WTC11 (cell line): ENCODE data around the gene PTPRG. TPM values are rescaled to one million over a fixed set of nuclear protein-coding genes. Genes with fewer than 3 reads are reported as not detected.

Experiments used
- ATAC-seq: fragments of 200-7000 bp; cut with Tn5 transposase; 2 replicates; pipeline ENCODE4 v1.10.0; 2021; ENCODE audit warnings: mild to moderate bottlenecking, moderate library complexity
- CTCF ChIA-PET: fragments of 300-600 bp; sonication (Branson Sonifier 250); formaldehyde crosslinking; loops from one replicate; lab custom pipeline; 2021; ENCODE audit warnings: antibody characterized with exemption; lab: Charles Lee
- POLR2A ChIA-PET: fragments of 350-600 bp; sonication (Branson Sonifier 250); formaldehyde crosslinking; loops from one replicate; lab custom pipeline; 2021; ENCODE audit warnings: antibody characterized with exemption; lab: Charles Lee
- DNase-seq: peaks from one replicate; pipeline ENCODE4 v3.0.0; 2021; ENCODE audit warnings: low spot score
- H3K27ac Mint-ChIP-seq: 2 replicates; pipeline ENCODE4 v1.8.0; 2021; ENCODE audit warnings: mixed read lengths
- H3K27me3 Mint-ChIP-seq: 2 replicates; pipeline ENCODE4 v1.8.0; 2021; ENCODE audit warnings: low read depth, mild to moderate bottlenecking, moderate library complexity, mixed read lengths
- H3K36me3 Mint-ChIP-seq: 2 replicates; pipeline ENCODE4 v1.8.0; 2021; ENCODE audit warnings: mixed read lengths
- H3K4me1 Mint-ChIP-seq: 2 replicates; pipeline ENCODE4 v1.8.0; 2022; ENCODE audit warnings: mixed read lengths
- H3K4me3 Mint-ChIP-seq: 2 replicates; pipeline ENCODE4 v1.8.0; 2021; ENCODE audit warnings: mild to moderate bottlenecking, moderate library complexity, mixed read lengths
- H3K9me3 Mint-ChIP-seq: 2 replicates; pipeline ENCODE4 v1.8.0; 2021; ENCODE audit warnings: mixed read lengths
- ATF1 ChIP-seq: sonication (generic); formaldehyde crosslinking; IDR thresholded peaks from 2 replicates; pipeline ENCODE4 v1.8.1; 2023; ENCODE audit warnings: mild to moderate bottlenecking, moderate library complexity, missing genetic modification reagents
- ELF4 ChIP-seq: sonication (generic); formaldehyde crosslinking; IDR thresholded peaks from 2 replicates; pipeline ENCODE4 v1.8.1; 2022; ENCODE audit warnings: low read depth, mild to moderate bottlenecking, moderate library complexity, missing genetic modification reagents
- ETV6 ChIP-seq: sonication (generic); formaldehyde crosslinking; IDR thresholded peaks from 2 replicates; pipeline ENCODE4 v1.8.1; 2022; ENCODE audit warnings: mild to moderate bottlenecking, missing genetic modification reagents
- FOXJ3 ChIP-seq: sonication (generic); formaldehyde crosslinking; IDR thresholded peaks from 2 replicates; pipeline ENCODE4 v1.9.0; 2021; ENCODE audit warnings: missing genetic modification reagents, mild to moderate bottlenecking, borderline replicate concordance
- JAZF1 ChIP-seq: fragments of 250-450 bp; sonication (Bioruptor Pico); IDR thresholded peaks from 2 replicates; pipeline ENCODE4 v1.9.0; 2021; ENCODE audit warnings: moderate library complexity, mild to moderate bottlenecking, inconsistent platforms
- KAT7 ChIP-seq: sonication (generic); formaldehyde crosslinking; IDR thresholded peaks from 2 replicates; pipeline ENCODE4 v1.8.1; 2023; ENCODE audit warnings: missing genetic modification reagents, mild to moderate bottlenecking, borderline replicate concordance
- MXD4 ChIP-seq: fragments of 250-450 bp; sonication (Bioruptor Pico); IDR thresholded peaks from 2 replicates; pipeline ENCODE4 v1.8.0; 2021; ENCODE audit warnings: mild to moderate bottlenecking, moderate library complexity, borderline replicate concordance
- MYBL2 ChIP-seq: sonication (generic); formaldehyde crosslinking; IDR thresholded peaks from 2 replicates; pipeline ENCODE4 v1.8.1; 2023; ENCODE audit warnings: mild to moderate bottlenecking, moderate library complexity, missing genetic modification reagents
- NFYB ChIP-seq: sonication (generic); formaldehyde crosslinking; conservative IDR thresholded peaks from 2 replicates; pipeline ENCODE4 v1.8.0; 2022; ENCODE audit warnings: low read depth, missing genetic modification reagents
- NR2C2 ChIP-seq: sonication (generic); formaldehyde crosslinking; IDR thresholded peaks from 2 replicates; pipeline ENCODE4 v1.8.0; 2022; ENCODE audit warnings: mild to moderate bottlenecking, missing genetic modification reagents
- RORB ChIP-seq: fragments of 250-450 bp; sonication (Bioruptor Pico); IDR thresholded peaks from 2 replicates; pipeline ENCODE4 v1.9.0; 2021; ENCODE audit warnings: mild to moderate bottlenecking
- SOX15 ChIP-seq: fragments of 250-450 bp; sonication (Bioruptor Pico); IDR thresholded peaks from 2 replicates; pipeline ENCODE4 v1.9.0; 2021; ENCODE audit warnings: mild to moderate bottlenecking
- ZBTB21 ChIP-seq: sonication (generic); formaldehyde crosslinking; IDR thresholded peaks from 2 replicates; pipeline ENCODE4 v1.8.1; 2023; ENCODE audit warnings: mild to moderate bottlenecking, missing genetic modification reagents, borderline replicate concordance
- ZNF121 ChIP-seq: sonication (generic); formaldehyde crosslinking; IDR thresholded peaks from 2 replicates; pipeline ENCODE4 v1.8.0; 2023; ENCODE audit warnings: missing genetic modification reagents
- ZNF138 ChIP-seq: sonication (generic); formaldehyde crosslinking; conservative IDR thresholded peaks from 2 replicates; pipeline ENCODE4 v1.8.1; 2022; ENCODE audit warnings: mild to moderate bottlenecking, moderate library complexity, missing genetic modification reagents
- ZNF396 ChIP-seq: fragments of 250-450 bp; sonication (Bioruptor Pico); IDR thresholded peaks from 2 replicates; pipeline ENCODE4 v1.8.0; 2021; ENCODE audit warnings: mild to moderate bottlenecking, moderate library complexity, borderline replicate concordance
- ZNF425 ChIP-seq: fragments of 250-450 bp; sonication (Bioruptor Pico); conservative IDR thresholded peaks from 2 replicates; pipeline ENCODE4 v1.9.0; 2021; ENCODE audit warnings: mild to moderate bottlenecking
- ZNF512 ChIP-seq: sonication (generic); formaldehyde crosslinking; IDR thresholded peaks from 2 replicates; pipeline ENCODE4 v1.8.1; 2022; ENCODE audit warnings: missing genetic modification reagents, borderline replicate concordance
- total RNA-seq: library from RNA; stranded (reverse); gene quantifications from 3 replicates; pipeline ENCODE4 v1.2.3, GENCODE V29; 2021
- TF ChIP-seq, protein P1 (sequence below): fragments of 250-450 bp; sonication (Bioruptor Pico); IDR thresholded peaks from 2 replicates; pipeline ENCODE4 v1.8.0; 2021; ENCODE audit warnings: mild to moderate bottlenecking
- TF ChIP-seq, protein P2 (sequence below): sonication (generic); formaldehyde crosslinking; IDR thresholded peaks from 2 replicates; pipeline ENCODE4 v1.8.1; 2023; ENCODE audit warnings: mild to moderate bottlenecking, missing genetic modification reagents, moderate library complexity
- TF ChIP-seq, protein P3 (sequence below): sonication (generic); formaldehyde crosslinking; IDR thresholded peaks from 2 replicates; pipeline ENCODE4 v1.8.1; 2022; ENCODE audit warnings: low read depth, mild to moderate bottlenecking, moderate library complexity, missing genetic modification reagents, borderline replicate concordance
- TF ChIP-seq, protein P4 (sequence below): fragments of 250-450 bp; sonication (Bioruptor Pico); IDR thresholded peaks from 2 replicates; pipeline ENCODE4 v1.9.0; 2021; ENCODE audit warnings: mild to moderate bottlenecking
- TF ChIP-seq, protein P5 (sequence below): sonication (generic); formaldehyde crosslinking; IDR thresholded peaks from 2 replicates; pipeline ENCODE4 v1.8.1; 2022; ENCODE audit warnings: mild to moderate bottlenecking, moderate library complexity, missing genetic modification reagents

Gene PTPRG
- total RNA-seq, 1 experiment from 2014 or later, result 106 TPM

GRCh38 chr3:61862614-61863289 is 301.4 kb downstream of the PTPRG start (continued):
- TF ChIP-seq, protein P1, sequence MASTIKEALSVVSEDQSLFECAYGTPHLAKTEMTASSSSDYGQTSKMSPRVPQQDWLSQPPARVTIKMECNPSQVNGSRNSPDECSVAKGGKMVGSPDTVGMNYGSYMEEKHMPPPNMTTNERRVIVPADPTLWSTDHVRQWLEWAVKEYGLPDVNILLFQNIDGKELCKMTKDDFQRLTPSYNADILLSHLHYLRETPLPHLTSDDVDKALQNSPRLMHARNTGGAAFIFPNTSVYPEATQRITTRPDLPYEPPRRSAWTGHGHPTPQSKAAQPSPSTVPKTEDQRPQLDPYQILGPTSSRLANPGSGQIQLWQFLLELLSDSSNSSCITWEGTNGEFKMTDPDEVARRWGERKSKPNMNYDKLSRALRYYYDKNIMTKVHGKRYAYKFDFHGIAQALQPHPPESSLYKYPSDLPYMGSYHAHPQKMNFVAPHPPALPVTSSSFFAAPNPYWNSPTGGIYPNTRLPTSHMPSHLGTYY (CRISPR knock-in tag), result no peak
- TF ChIP-seq NFYB (CRISPR knock-in tag) (no peak), ZNF512 (CRISPR knock-in tag) (no peak), ZNF396 (CRISPR knock-in tag) (no peak), FOXJ3 (CRISPR knock-in tag) (no peak), NR2C2 (CRISPR knock-in tag) (no peak), RORB (CRISPR knock-in tag) (no peak)
- TF ChIP-seq, protein P2, sequence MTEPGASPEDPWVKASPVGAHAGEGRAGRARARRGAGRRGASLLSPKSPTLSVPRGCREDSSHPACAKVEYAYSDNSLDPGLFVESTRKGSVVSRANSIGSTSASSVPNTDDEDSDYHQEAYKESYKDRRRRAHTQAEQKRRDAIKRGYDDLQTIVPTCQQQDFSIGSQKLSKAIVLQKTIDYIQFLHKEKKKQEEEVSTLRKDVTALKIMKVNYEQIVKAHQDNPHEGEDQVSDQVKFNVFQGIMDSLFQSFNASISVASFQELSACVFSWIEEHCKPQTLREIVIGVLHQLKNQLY (CRISPR knock-in tag), result no peak

- Mint-ChIP-seq H3K27me3 (no peaks in the 10 kb centered on the region), H3K27ac (no peak overlapping the region), H3K36me3 (peaks cover 8% of the 10 kb centered on the region), H3K9me3 (peaks cover 13% of the 10 kb centered on the region), H3K4me3 (no peak overlapping the region), H3K4me1 (peaks cover 82% of the 10 kb centered on the region)
- POLR2A ChIA-PET, result interaction anchor here (0.5 kb wide), 1 partner anchor 62 kb away, joined by 4 read pairs; no protein-coding TSS in a partner anchor
- TF ChIP-seq, protein P2 (CRISPR knock-in tag), result no peak
- no peak for TF ChIP-seq FOXJ3 (CRISPR knock-in tag)
- TF ChIP-seq, protein P3, sequence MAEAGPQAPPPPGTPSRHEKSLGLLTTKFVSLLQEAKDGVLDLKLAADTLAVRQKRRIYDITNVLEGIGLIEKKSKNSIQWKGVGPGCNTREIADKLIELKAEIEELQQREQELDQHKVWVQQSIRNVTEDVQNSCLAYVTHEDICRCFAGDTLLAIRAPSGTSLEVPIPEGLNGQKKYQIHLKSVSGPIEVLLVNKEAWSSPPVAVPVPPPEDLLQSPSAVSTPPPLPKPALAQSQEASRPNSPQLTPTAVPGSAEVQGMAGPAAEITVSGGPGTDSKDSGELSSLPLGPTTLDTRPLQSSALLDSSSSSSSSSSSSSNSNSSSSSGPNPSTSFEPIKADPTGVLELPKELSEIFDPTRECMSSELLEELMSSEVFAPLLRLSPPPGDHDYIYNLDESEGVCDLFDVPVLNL (CRISPR knock-in tag), result no peak
- TF ChIP-seq, protein P4, sequence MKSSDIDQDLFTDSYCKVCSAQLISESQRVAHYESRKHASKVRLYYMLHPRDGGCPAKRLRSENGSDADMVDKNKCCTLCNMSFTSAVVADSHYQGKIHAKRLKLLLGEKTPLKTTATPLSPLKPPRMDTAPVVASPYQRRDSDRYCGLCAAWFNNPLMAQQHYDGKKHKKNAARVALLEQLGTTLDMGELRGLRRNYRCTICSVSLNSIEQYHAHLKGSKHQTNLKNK, result no peak
- TF ChIP-seq ZNF138 (CRISPR knock-in tag), result no peak
- TF ChIP-seq ZNF425, result no peak
- TF ChIP-seq ZNF512 (CRISPR knock-in tag), result no peak
- TF ChIP-seq MXD4 (CRISPR knock-in tag), result no peak
- TF ChIP-seq SOX15, result no peak
- no peak for TF ChIP-seq ETV6 (CRISPR knock-in tag)
- TF ChIP-seq JAZF1 (CRISPR knock-in tag), result no peak
- no peak for TF ChIP-seq ZNF121
- TF ChIP-seq, protein P5, sequence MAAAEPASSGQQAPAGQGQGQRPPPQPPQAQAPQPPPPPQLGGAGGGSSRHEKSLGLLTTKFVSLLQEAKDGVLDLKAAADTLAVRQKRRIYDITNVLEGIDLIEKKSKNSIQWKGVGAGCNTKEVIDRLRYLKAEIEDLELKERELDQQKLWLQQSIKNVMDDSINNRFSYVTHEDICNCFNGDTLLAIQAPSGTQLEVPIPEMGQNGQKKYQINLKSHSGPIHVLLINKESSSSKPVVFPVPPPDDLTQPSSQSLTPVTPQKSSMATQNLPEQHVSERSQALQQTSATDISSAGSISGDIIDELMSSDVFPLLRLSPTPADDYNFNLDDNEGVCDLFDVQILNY (CRISPR knock-in tag), result no peak
- no peak for TF ChIP-seq MYBL2
- TF ChIP-seq ELF4 (CRISPR knock-in tag), result no peak
- TF ChIP-seq ATF1, result no peak
- no peak for TF ChIP-seq KAT7 (CRISPR knock-in tag)
- no peak for TF ChIP-seq ZBTB21
- ATAC-seq (no peak), DNase-seq (no peak)
- CTCF ChIA-PET, result no interaction called here
Measured at GRCh38 chr3:61863579-61863978, 302.2 kb downstream of the PTPRG start.
